Measurements from ENCODE around the gene MAN2A2.

GRCh38 chr15:90879730-90880366, 23.3 kb upstream of the MAN2A2 start:
- TF ChIP-seq CTCF (IDR thresholded peaks at IDR 0.05; ENCODE audit: low read depth, low read length, poor library complexity, severe bottlenecking) (no peak), EZH2phosphoT487 (IDR thresholded peaks at IDR 0.05; ENCODE audit: borderline replicate concordance, low read length) (no peak)

All from DOHH2 (cell line).